IMR-90 (cell line): ENCODE data around the gene SPPL2B.

Source experiments
- BHLHE40 ChIP-seq: fragments of 150-350 bp; IDR thresholded peaks from 2 replicates; pipeline ENCODE4 v1.6.1; 2016; ENCODE audit warnings: mild to moderate bottlenecking, low read depth, low read length
- CEBPB ChIP-seq: IDR thresholded peaks from 2 replicates; pipeline ENCODE4 v1.6.1; 2012; ENCODE audit warnings: low read depth, low read length, improper control_type of control experiment
- CHD1 ChIP-seq: IDR thresholded peaks from 2 replicates; pipeline ENCODE4 v1.6.1; 2012; ENCODE audit warnings: low read depth, low read length, improper control_type of control experiment
- FOS ChIP-seq: fragments of 150-350 bp; IDR thresholded peaks from 2 replicates; pipeline ENCODE4 v1.6.1; 2016; ENCODE audit warnings: low read depth, low read length
- MAZ ChIP-seq: IDR thresholded peaks from 2 replicates; pipeline ENCODE4 v1.6.1; 2012; ENCODE audit warnings: low read depth, mild to moderate bottlenecking, low read length, improper control_type of control experiment, moderate library complexity, borderline replicate concordance
- MXI1 ChIP-seq: IDR thresholded peaks from 2 replicates; pipeline ENCODE4 v1.6.1; 2012; ENCODE audit warnings: low read depth, mild to moderate bottlenecking, low read length, moderate library complexity, borderline replicate concordance
- NFE2L2 ChIP-seq: fragments of 150-350 bp; IDR thresholded peaks from 2 replicates; pipeline ENCODE4 v1.6.1; 2016; ENCODE audit warnings: low read depth, mild to moderate bottlenecking, low read length
- POLR2A ChIP-seq: IDR thresholded peaks from 2 replicates; pipeline ENCODE4 v1.6.1; 2012; ENCODE audit warnings: mild to moderate bottlenecking, low read depth, low read length
- RAD21 ChIP-seq: IDR thresholded peaks from 2 replicates; pipeline ENCODE4 v1.6.1; 2012; ENCODE audit warnings: low read length, improper control_type of control experiment
- RCOR1 ChIP-seq: IDR thresholded peaks from 2 replicates; pipeline ENCODE4 v1.6.1; 2012; ENCODE audit warnings: mild to moderate bottlenecking, low read length, improper control_type of control experiment; ENCODE audit not compliant: insufficient replicate concordance
- RFX5 ChIP-seq: IDR thresholded peaks from 2 replicates; pipeline ENCODE4 v1.8.0; 2012; ENCODE audit warnings: low read depth, mild to moderate bottlenecking, low read length, moderate library complexity
- SMC3 ChIP-seq: fragments of 150-350 bp; IDR thresholded peaks from 2 replicates; pipeline ENCODE4 v1.6.1; 2016; ENCODE audit warnings: low read depth, mild to moderate bottlenecking, antibody characterized with exemption, low read length, moderate library complexity
- TF ChIP-seq, protein P1 (sequence below): conservative IDR thresholded peaks from 2 replicates; pipeline ENCODE4 v1.5.1; 2012; ENCODE audit warnings: mild to moderate bottlenecking, low read depth, low read length, improper control_type of control experiment
- TF ChIP-seq, protein P2 (sequence below): fragments of 150-350 bp; IDR thresholded peaks from 2 replicates; pipeline ENCODE4 v1.6.1; 2017; ENCODE audit warnings: mild to moderate bottlenecking, antibody characterized with exemption, low read length, low read depth

DNA sequence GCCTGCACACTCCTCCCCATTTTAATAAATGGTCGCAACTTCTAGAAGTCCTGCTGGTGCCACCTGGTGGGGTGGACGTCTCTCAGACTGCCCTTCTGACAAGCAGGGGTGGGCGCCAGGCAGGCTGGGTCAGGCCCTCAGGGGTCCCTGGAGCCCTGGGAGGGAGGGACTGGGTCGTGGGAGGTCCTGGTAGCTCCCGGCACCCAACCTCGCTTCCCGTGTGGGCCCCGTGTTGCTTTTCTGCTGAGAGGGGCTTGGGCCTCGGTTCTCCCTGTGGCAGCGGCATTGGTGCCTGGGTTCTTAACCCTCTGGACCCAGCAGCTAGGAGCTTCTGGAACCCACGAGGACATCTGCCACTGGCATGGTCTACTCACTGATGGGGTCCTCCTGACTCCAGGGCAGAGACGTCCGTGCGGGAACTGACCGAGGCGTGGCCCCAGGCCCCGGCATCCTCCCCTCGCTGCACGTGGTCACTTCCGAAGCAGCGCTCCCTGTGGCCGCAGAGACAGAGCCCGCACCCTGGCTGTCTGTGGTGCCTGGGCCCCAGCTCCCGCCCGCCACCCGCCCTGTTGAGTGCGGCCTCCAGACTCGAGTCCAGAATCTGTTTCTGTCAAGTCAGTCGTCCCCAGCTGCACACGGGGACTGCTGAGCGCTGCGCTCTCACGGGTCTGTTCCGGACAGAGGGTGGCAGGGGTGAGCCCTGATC, 25.6 kb downstream of the SPPL2B start:
- TF ChIP-seq, protein P1, sequence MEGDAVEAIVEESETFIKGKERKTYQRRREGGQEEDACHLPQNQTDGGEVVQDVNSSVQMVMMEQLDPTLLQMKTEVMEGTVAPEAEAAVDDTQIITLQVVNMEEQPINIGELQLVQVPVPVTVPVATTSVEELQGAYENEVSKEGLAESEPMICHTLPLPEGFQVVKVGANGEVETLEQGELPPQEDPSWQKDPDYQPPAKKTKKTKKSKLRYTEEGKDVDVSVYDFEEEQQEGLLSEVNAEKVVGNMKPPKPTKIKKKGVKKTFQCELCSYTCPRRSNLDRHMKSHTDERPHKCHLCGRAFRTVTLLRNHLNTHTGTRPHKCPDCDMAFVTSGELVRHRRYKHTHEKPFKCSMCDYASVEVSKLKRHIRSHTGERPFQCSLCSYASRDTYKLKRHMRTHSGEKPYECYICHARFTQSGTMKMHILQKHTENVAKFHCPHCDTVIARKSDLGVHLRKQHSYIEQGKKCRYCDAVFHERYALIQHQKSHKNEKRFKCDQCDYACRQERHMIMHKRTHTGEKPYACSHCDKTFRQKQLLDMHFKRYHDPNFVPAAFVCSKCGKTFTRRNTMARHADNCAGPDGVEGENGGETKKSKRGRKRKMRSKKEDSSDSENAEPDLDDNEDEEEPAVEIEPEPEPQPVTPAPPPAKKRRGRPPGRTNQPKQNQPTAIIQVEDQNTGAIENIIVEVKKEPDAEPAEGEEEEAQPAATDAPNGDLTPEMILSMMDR = no peak
- TF ChIP-seq BHLHE40 (no peak), RAD21 (no peak), CEBPB (no peak), POLR2A (no peak), MAZ (no peak), MXI1 (no peak), FOS (no peak), RFX5 (no peak), SMC3 (no peak), NFE2L2 (no peak), RCOR1 (no peak), CHD1 (no peak)
- TF ChIP-seq, protein P2, sequence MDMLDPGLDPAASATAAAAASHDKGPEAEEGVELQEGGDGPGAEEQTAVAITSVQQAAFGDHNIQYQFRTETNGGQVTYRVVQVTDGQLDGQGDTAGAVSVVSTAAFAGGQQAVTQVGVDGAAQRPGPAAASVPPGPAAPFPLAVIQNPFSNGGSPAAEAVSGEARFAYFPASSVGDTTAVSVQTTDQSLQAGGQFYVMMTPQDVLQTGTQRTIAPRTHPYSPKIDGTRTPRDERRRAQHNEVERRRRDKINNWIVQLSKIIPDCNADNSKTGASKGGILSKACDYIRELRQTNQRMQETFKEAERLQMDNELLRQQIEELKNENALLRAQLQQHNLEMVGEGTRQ = no peak
